ES-I3 (cell line): ENCODE results near the gene CRMP1.

Source experiments
- H3K36me3 ChIP-seq: 2 replicates; pipeline ENCODE4 v1.6.1; 2013; ENCODE audit warnings: mild to moderate bottlenecking, low read length, control low read depth, moderate library complexity; ENCODE audit not compliant: insufficient read depth
- H3K4me1 ChIP-seq: 2 replicates; pipeline ENCODE4 v1.6.1; 2013; ENCODE audit warnings: mild to moderate bottlenecking, control low read depth, low read length; ENCODE audit not compliant: insufficient read depth
- H3K9ac ChIP-seq: 2 replicates; pipeline ENCODE4 v1.6.1; 2013; ENCODE audit warnings: low read depth, mild to moderate bottlenecking, low read length, moderate library complexity
- H3K9me3 ChIP-seq: 2 replicates; pipeline ENCODE4 v1.6.1; 2013; ENCODE audit warnings: mild to moderate bottlenecking, low read length, moderate library complexity; ENCODE audit not compliant: control insufficient read depth, insufficient read depth

The CRMP1 gene

GRCh38 chr4:5888222-5889001 is 4.5 kb downstream of the CRMP1 start:
- Histone ChIP-seq H3K9me3 (no peaks in the 10 kb centered on the region), H3K36me3 (no peaks in the 10 kb centered on the region), H3K4me1 (peaks cover 8% of the 10 kb centered on the region; the same call in 1 of the 2 replicates), H3K9ac (peak overlapping the region; percentile 75)

GRCh38 chr4:5887361-5888221 is 5.3 kb downstream of the CRMP1 start:
- peak overlapping the region; percentile 75 for H3K9ac ChIP-seq
- no peaks in the 10 kb centered on the region for H3K9me3 ChIP-seq
- peaks cover 8% of the 10 kb centered on the region; the same call in 1 of the 2 replicates for H3K4me1 ChIP-seq
- H3K36me3 ChIP-seq = no peaks in the 10 kb centered on the region

GRCh38 chr4:5887011-5887360 is 5.9 kb downstream of the CRMP1 start:
- Histone ChIP-seq H3K4me1 (peaks cover 8% of the 10 kb centered on the region; the same call in 1 of the 2 replicates), H3K9ac (peak overlapping the region; percentile 75), H3K9me3 (no peaks in the 10 kb centered on the region), H3K36me3 (no peaks in the 10 kb centered on the region)

DNA sequence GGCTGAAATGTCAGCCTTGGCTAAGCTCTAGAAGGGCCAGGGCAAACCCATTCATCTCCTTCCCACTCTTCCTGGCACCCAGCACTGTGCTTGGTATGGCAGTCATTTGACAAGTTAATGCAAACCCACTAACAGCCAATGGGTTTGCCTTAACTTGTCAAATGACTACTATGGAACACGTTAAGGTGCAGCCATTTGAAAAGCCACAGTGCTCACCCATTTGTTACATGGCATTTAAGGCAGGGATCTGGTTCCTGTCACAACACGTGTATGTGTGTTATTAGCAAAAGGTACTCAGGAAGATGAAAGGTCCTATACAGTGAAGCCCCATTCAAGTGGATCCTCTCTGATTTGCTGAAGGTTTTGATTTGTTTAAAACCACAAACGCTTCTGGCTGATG is 7.2 kb downstream of the CRMP1 start:
- H3K9ac ChIP-seq = no peak overlapping the region
- H3K4me1 ChIP-seq = peaks cover 8% of the 10 kb centered on the region; the same call in 1 of the 2 replicates
- no peaks in the 10 kb centered on the region for H3K36me3 ChIP-seq
- no peaks in the 10 kb centered on the region for H3K9me3 ChIP-seq

GRCh38 chr4:5884796-5885195 is 8.1 kb downstream of the CRMP1 start:
- H3K36me3 ChIP-seq = no peaks in the 10 kb centered on the region
- no peaks in the 10 kb centered on the region for H3K9me3 ChIP-seq
- no peak overlapping the region for H3K9ac ChIP-seq
- peaks cover 8% of the 10 kb centered on the region; the same call in 1 of the 2 replicates for H3K4me1 ChIP-seq

GRCh38 chr4:5883916-5884315 is 9.0 kb downstream of the CRMP1 start:
- H3K9ac ChIP-seq = no peak overlapping the region
- H3K4me1 ChIP-seq = peaks cover under 1% of the 10 kb centered on the region; the same call in 1 of the 2 replicates
- H3K36me3 ChIP-seq = no peaks in the 10 kb centered on the region
- no peaks in the 10 kb centered on the region for H3K9me3 ChIP-seq

GRCh38 chr4:5882947-5883346 is 9.9 kb downstream of the CRMP1 start:
- H3K9ac ChIP-seq = no peak overlapping the region
- H3K9me3 ChIP-seq = no peaks in the 10 kb centered on the region
- no peaks in the 10 kb centered on the region for H3K36me3 ChIP-seq
- no peaks in the 10 kb centered on the region for H3K4me1 ChIP-seq

DNA sequence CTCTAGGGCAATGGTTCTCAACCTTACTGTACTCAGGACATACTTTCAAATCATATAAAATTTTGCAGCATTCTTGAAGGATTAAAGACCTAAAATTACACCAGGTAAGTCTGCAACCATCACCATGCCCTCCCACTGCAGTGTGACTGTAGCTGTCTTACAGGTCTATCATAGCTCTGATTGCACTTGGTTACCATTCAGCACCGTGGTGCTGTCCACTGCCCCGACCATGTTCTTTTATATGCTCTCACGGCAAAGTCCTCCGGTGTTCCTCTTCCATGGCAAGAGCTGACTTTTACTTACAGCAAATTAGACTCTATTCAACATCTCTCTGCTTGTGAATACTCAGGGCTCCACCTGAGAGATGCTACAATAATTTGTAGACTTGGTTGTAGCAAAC is 11.5 kb downstream of the CRMP1 start:
- Histone ChIP-seq H3K9me3 (no peaks in the 10 kb centered on the region), H3K36me3 (no peaks in the 10 kb centered on the region), H3K4me1 (no peaks in the 10 kb centered on the region), H3K9ac (no peak overlapping the region)

DNA sequence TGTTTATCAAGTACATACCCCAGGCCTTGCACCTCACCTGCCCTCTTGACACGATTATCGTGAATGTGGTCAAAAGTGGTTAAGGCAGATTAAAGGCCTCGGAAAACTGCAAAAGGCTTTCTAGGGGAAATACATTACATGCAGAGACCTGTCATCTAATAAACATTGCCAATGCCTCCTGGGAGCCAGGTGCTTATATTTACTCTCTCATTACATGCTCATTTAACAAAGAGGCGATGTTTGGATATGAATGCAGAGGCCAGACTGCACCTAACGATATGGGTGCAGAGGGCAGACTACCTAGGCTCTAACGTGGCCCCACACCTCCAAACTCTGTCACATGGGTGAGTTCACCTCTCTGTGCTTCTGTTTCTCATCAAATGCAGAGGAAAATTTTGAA is 14.5 kb downstream of the CRMP1 start:
- Histone ChIP-seq H3K36me3 (no peaks in the 10 kb centered on the region), H3K4me1 (no peaks in the 10 kb centered on the region; the same call in 1 of the 2 replicates), H3K9me3 (no peaks in the 10 kb centered on the region), H3K9ac (no peak overlapping the region)

GRCh38 chr4:5877392-5877791 is 15.5 kb downstream of the CRMP1 start:
- H3K9ac ChIP-seq = no peak overlapping the region
- H3K4me1 ChIP-seq = no peaks in the 10 kb centered on the region; the same call in 1 of the 2 replicates
- H3K9me3 ChIP-seq = no peaks in the 10 kb centered on the region
- H3K36me3 ChIP-seq = no peaks in the 10 kb centered on the region

- no peaks in the 10 kb centered on the region; the same call in 1 of the 2 replicates for H3K4me1 ChIP-seq
- H3K9me3 ChIP-seq = no peaks in the 10 kb centered on the region
- H3K36me3 ChIP-seq = no peaks in the 10 kb centered on the region
- no peak overlapping the region for H3K9ac ChIP-seq
These were observed 18.0 kb downstream of the CRMP1 start for GRCh38 chr4:5874811-5875449.

- Histone ChIP-seq H3K9ac (no peak overlapping the region), H3K4me1 (no peaks in the 10 kb centered on the region; the same call in 1 of the 2 replicates), H3K9me3 (no peaks in the 10 kb centered on the region), H3K36me3 (no peaks in the 10 kb centered on the region; the same call in 1 of the 2 replicates)
These were observed 22.2 kb downstream of the CRMP1 start for GRCh38 chr4:5870701-5871100.

GRCh38 chr4:5869966-5870619 is 22.8 kb downstream of the CRMP1 start:
- no peaks in the 10 kb centered on the region; the same call in 1 of the 2 replicates for H3K36me3 ChIP-seq
- no peaks in the 10 kb centered on the region for H3K9me3 ChIP-seq
- H3K9ac ChIP-seq = no peak overlapping the region
- no peaks in the 10 kb centered on the region; the same call in 1 of the 2 replicates for H3K4me1 ChIP-seq

DNA sequence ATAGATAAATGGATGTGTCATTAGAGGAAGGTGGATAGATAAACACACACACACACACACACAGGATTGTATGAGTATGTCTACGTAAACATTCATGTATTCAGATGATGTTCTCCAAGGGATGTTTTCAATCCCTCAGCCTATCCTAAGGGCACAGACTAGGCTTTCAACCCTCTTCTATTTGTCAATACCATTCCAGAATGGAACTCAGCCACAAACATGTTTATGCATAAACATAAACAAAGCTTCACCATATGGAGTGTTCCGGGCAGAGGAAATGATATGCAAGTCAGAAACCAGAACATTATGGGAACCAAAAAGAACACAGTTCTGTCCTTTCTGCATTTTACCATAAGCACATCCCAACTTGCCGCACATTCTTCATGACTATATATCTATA is 25.0 kb downstream of the CRMP1 start:
- Histone ChIP-seq H3K4me1 (peaks cover 6% of the 10 kb centered on the region; the same call in 1 of the 2 replicates), H3K36me3 (no peaks in the 10 kb centered on the region; the same call in 1 of the 2 replicates), H3K9me3 (no peaks in the 10 kb centered on the region), H3K9ac (no peak overlapping the region)
